ENCODE data around the gene SRBD1.

DNA sequence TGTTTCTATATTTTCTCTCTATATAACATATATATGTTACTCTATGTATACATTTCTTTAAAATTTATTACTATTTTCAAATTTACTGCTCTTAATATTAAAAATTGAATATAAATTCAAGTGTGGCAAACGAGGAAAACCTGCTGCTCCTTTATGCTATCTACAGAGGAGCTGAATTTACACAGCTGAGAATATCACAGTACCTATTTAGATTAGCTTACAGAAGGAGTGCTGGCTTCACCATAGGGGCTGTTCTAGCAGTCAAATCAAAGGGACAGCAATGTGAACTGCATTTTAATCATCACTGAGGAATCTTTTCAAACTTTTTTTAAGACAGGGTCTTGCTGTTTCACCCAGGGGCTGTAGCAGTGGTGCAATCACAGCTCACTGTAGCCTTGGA lies 213.8 kb downstream of the SRBD1 start:
- TF ChIP-seq TEAD4 (CRISPR knock-in tag; IDR thresholded peaks at IDR 0.05) = no peak
- no peak for TF ChIP-seq FOXJ3 (CRISPR knock-in tag; IDR thresholded peaks at IDR 0.05; ENCODE audit: borderline replicate concordance)
- TF ChIP-seq CTCF (IDR thresholded peaks at IDR 0.05) = no peak
- TF ChIP-seq NR2C2 (CRISPR knock-in tag; IDR thresholded peaks at IDR 0.05) = no peak
- no peak for TF ChIP-seq NFE2L1 (CRISPR knock-in tag; IDR thresholded peaks at IDR 0.05)
- no peak for TF ChIP-seq HMGXB4 (CRISPR knock-in tag; IDR thresholded peaks at IDR 0.05)

Data from WTC11 (cell line).